HG02623 (cell line): ENCODE measurements around the gene CHRNB2.

Experiments used
- ATAC-seq: cut with Tn5 transposase; IDR thresholded peaks from one replicate; pipeline ENCODE4 v1.9.1; 2021; ENCODE audit warnings: moderate library complexity; ENCODE audit not compliant: unreplicated experiment

CHRNB2 gene

DNA sequence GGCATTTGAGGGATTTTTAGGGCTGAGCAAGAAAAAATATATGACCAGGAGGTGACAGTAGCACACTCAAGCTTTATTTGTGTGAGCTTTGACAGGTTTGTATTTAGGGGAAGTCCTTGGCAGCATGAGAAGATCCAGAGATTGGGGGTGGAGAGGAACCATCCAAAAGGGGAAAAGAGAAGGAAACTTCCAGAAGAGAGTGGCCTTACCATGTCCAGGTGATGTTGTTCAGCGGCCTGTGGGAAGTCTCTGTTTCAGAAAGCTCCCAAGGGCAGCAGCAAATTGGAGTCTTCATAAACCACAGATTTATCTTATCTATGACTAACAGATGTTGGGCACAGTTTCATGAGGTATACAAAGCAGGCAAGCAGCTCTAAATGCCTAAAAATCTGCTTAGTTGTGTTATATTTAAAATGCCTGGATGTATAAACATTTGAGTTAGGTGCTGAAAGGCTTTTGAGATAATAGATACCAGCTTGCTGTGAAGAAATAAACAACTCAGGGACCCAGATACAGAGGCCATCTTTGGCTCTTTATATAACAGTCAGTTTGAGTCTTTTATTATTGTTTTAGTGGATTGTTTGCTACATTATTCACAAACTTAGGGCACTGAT lies 61.6 kb downstream of the CHRNB2 start:
- ATAC-seq = no peak
